Measurements from ENCODE around the gene ALDOB. TPM values are rescaled to one million over a fixed set of nuclear protein-coding genes. Genes with fewer than 3 reads are reported as not detected.

The ALDOB gene
- total RNA-seq, 4 donors from 2014 or later, result not detected

- no peak for TF ChIP-seq CTCF (IDR thresholded peaks at IDR 0.05)
- no peak for TF ChIP-seq POLR2A (IDR thresholded peaks at IDR 0.05)
- peaks cover 18 to 24% of the 10 kb centered on the region in 2 donors for H3K4me1 ChIP-seq
- intact Hi-C loops (cut with DNase I), result no loop called here
- H3K27ac ChIP-seq, result peak overlapping the region in 1 of 3 donors; percentile 17
- H3K27me3 ChIP-seq, result no peaks in the 10 kb centered on the region
- WGBS, 2 donors, result 78 to 80% methylated on average over 3 of the region's 3 CpGs
- peaks cover 0 to 11% of the 10 kb centered on the region in 2 donors for H3K36me3 ChIP-seq
- DNase-seq, result no peak
- no peaks in the 10 kb centered on the region for H3K9me3 ChIP-seq
- no peak overlapping the region for H3K4me3 ChIP-seq (replicated peaks in 1 of 3)
These were observed 43.3 kb upstream of the ALDOB start for GRCh38 chr9:101478906-101479305.

- Histone ChIP-seq H3K9me3 (no peaks in the 10 kb centered on the region), H3K36me3 (peaks cover 0 to 11% of the 10 kb centered on the region in 2 donors), H3K27ac (peak overlapping the region in 1 of 3 donors; percentile 1), H3K4me3 (replicated peaks in 1 of 3) (no peak overlapping the region), H3K4me1 (peaks cover 18 to 24% of the 10 kb centered on the region in 2 donors), H3K27me3 (no peaks in the 10 kb centered on the region)
- TF ChIP-seq CTCF (IDR thresholded peaks at IDR 0.05), result no peak
- no peak for TF ChIP-seq POLR2A (IDR thresholded peaks at IDR 0.05)
- no peak for DNase-seq
- intact Hi-C loops (cut with DNase I), result no loop called here
- 82 to 85% methylated on average over 4 of the region's 4 CpGs for WGBS, 2 donors
These were observed 42.9 kb upstream of the ALDOB start for GRCh38 chr9:101478444-101478843.

- 73 to 74% methylated on average over 1 of the region's 1 CpG for WGBS, 2 donors
- no peak for TF ChIP-seq POLR2A (IDR thresholded peaks at IDR 0.05)
- no peak for TF ChIP-seq CTCF (IDR thresholded peaks at IDR 0.05)
- H3K36me3 ChIP-seq, result peaks cover 0 to 11% of the 10 kb centered on the region in 2 donors
These were observed 42.2 kb upstream of the ALDOB start for GRCh38 chr9:101477736-101478135.

DNA sequence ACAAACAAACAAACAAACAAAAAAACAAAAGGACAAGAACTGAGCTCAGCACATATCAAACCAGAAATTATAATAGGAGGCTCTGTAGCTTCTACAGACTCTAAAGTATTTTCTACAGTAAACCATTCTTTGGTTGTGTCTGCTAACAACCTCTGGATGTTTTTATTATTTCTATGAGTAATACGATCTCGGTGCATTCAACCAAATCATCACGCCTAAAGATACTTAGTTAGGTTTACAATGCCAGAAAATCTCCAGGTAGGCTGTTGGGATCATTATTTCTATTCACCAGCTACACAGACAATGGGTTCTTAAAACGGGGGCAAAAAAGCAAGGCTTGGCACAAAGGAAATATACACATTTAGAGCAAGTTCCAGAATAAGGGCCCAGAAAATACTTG is 41.6 kb upstream of the ALDOB start:
- no peaks in the 10 kb centered on the region for H3K9me3 ChIP-seq
- H3K36me3 ChIP-seq, result peaks cover 0 to 11% of the 10 kb centered on the region in 2 donors
- H3K4me1 ChIP-seq, result peaks cover 18 to 24% of the 10 kb centered on the region in 2 donors
- DNase-seq, result no peak
- WGBS, 2 donors, result 68 to 76% methylated on average over 4 of the region's 4 CpGs
- TF ChIP-seq POLR2A (IDR thresholded peaks at IDR 0.05), result no peak
- TF ChIP-seq CTCF (IDR thresholded peaks at IDR 0.05), result no peak
- H3K4me3 ChIP-seq (replicated peaks in 1 of 3), result no peak overlapping the region
- H3K27me3 ChIP-seq, result no peaks in the 10 kb centered on the region
- H3K27ac ChIP-seq, result no peak overlapping the region
- intact Hi-C loops (cut with DNase I), result no loop called here

More at GRCh38 chr9:101477736-101478135, 42.2 kb upstream of the ALDOB start:
- Histone ChIP-seq H3K27me3 (no peaks in the 10 kb centered on the region), H3K9me3 (no peaks in the 10 kb centered on the region), H3K27ac (no peak overlapping the region), H3K4me1 (peaks cover 18 to 24% of the 10 kb centered on the region in 2 donors), H3K4me3 (replicated peaks in 1 of 3) (no peak overlapping the region)
- peak in 1 of 2 donors; percentile 4 for DNase-seq
- intact Hi-C loops (cut with DNase I), result no loop called here

DNA sequence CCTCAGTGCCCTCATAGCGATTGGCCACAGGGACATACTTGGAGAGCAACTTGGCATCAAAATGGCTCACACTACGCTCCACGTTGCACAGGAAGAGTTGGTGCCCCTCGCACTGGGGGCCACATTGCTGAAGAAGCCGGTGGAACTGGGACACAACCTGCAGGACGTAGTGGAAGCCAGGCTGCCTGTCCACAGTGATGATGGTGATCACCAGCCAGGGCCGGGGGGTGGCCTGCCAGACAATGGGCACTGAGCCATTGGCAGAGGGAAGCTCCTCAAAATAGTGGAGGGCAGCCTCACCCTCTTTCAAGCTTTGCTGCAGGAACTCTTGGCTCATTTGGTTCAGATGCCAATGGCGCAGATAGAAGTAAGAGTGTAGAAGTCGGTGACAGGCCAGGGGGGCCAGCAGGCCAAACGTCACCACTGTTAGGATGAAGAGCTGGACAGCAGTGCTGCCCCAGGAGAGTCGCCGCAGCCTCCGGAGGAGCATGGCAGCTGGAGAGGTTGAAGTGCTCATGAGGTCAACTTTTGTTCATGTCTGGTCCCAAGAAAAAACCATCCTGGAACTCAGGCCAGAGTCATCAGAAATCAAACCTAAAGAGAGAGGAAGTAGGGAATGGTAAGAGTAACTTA is 41.1 kb upstream of the ALDOB start:
- H3K36me3 ChIP-seq, result peaks cover 0 to 11% of the 10 kb centered on the region in 2 donors
- H3K27ac ChIP-seq, result no peak overlapping the region
- no peaks in the 10 kb centered on the region for H3K27me3 ChIP-seq
- no peak overlapping the region for H3K4me3 ChIP-seq (replicated peaks in 1 of 3)
- H3K9me3 ChIP-seq, result no peaks in the 10 kb centered on the region
- intact Hi-C loops (cut with DNase I), result no loop called here
- no peak for DNase-seq
- 95 to 96% methylated on average over 12 to 13 of the region's 13 CpGs for WGBS, 2 donors
- peaks cover 18 to 24% of the 10 kb centered on the region in 2 donors for H3K4me1 ChIP-seq
- TF ChIP-seq CTCF (IDR thresholded peaks at IDR 0.05), result no peak
- TF ChIP-seq POLR2A (IDR thresholded peaks at IDR 0.05), result no peak
